CD4-positive, alpha-beta T cell treated with Interleukin-21 for 1 hour (primary cell): ENCODE measurements around the gene AAMP.
"Not testable (repeated sequence)": the region's sequence is repeated elsewhere in the genome, so short reads cannot be mapped to it uniquely, and the experiment has no call there.

ENCODE experiments used
- DNase-seq: peaks from one replicate; pipeline ENCODE4 v3.0.0-alpha.2; 2020

AAMP gene

DNA sequence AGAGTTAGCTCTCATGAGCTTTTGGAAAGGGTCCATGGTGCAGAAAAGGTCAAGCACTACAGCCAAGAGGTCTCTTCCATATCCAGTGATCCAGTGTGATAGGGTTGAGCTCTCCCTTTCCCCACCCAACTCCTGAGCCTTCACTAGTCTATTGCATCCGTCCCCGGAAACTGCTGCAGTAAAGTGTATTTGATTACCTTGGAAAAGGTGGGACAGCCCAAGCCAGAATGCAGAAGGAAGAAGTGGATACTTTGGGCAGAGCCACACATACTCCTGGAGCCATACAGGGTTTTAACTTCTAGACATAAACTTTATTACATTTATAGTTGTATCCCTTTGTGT is 3.9 kb upstream of the AAMP start:
- no peak for DNase-seq

DNA sequence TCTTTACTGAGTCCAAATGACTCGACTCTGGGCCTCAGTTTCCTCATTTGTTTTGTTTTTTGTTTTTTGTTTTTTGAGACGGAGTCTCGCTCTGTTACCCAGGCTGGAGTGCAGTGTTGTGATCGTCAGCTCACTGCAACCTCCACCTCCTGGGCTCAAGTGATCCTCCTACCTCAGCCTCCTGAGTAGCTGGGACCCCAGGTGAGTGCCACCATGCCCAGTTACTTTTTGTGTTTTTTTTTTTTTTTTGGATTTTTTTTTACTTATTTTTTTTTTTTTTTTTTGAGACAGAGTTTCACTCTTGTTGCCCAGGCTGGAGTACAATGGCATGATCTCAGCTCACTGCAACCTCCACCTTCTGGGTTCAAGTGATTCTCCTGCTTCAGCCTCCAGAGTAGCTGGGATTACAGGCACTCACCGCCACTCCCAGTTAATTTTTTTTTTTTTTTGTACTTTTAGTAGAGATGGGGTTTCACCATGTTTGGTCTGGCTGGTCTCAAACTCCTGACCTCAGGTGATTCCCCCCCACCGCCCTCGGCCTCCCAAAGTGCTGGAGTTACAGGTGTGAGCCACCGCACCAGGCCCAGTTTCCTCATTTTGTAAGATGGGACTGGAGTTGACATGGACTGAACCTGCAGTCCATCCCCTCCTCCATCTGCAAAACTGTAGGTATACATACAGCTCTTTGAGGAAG is 3.4 kb upstream of the AAMP start:
- DNase-seq, result not testable (repeated sequence)

DNA sequence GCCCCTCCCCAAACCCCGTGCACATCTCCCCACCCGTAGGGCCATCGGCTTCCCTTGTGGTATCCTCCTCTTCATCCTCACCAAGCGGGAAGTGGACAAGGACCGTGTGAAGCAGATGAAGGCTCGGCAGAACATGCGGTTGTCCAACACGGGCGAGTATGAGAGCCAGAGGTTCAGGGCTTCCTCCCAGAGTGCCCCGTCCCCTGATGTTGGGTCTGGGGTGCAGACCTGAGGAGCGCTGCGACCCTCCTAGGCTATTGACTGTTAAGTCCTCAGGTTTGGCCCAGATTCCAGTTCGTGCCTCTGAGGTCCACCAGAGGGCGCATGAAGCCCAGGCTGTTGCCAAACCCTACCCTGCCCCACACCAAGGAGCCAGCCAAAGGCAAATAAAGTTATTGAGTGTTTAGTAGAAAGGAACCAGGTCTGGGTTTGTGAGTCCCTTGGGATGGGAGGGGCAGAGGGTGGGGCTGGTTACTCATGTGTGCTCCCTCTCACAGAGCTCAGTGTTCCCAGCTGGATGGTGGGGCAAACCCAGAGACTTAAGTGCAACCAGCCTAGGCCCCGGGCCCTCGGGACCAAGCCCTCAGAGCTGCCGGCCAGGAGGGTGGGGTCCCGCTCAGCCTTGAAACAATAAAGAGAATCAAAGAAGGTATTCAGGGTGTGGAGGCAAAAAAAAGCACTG is 2.7 kb upstream of the AAMP start:
- peak; percentile 85 for DNase-seq

DNA sequence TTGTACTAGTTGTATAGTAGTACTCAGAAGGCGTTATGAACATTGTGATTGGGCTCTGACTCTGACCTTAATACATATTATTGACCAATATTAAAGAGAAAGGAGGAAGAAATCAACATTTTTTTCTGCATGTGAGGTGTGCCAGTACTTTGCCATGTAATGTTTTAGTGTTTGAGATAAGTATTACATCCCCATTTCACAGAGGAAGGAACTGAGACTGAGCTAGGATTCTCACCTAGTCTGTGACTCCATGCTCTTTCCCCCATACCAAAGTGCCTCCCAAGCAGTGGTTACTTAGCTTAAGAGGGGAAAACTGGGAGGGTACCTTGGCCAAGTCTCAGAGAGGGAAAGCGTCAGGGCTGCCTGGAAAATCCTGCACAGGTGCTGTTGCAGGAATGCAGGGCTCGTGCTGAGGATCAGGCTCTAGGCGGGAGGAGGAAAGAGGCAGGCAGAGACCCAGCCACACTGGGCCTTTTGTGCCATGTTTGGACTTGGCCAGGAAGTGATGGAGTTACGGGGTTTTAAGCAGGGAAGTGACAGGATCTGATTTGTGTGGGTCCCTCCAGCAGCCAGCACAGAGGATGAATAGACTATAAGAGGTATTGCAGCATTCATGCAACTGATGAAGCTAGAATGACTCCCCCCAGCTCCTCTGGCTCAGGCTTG is 2.1 kb upstream of the AAMP start:
- DNase-seq, result no peak

DNA sequence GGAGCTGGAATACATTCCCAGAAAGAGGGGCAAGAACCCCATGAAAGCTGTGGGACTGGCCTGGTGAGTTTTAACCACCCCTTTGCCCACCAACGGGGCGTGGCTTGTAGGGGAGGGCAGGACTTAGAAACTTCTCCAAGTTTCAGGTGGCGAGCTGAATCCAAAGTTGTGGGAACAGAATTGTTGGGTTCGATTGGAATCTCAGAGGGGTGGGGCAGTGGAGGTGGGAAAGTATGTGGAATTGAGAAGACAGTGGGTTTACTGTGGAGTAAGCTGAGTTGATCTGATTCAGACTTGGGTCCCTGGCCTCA is 1.5 kb upstream of the AAMP start:
- no peak for DNase-seq

DNA sequence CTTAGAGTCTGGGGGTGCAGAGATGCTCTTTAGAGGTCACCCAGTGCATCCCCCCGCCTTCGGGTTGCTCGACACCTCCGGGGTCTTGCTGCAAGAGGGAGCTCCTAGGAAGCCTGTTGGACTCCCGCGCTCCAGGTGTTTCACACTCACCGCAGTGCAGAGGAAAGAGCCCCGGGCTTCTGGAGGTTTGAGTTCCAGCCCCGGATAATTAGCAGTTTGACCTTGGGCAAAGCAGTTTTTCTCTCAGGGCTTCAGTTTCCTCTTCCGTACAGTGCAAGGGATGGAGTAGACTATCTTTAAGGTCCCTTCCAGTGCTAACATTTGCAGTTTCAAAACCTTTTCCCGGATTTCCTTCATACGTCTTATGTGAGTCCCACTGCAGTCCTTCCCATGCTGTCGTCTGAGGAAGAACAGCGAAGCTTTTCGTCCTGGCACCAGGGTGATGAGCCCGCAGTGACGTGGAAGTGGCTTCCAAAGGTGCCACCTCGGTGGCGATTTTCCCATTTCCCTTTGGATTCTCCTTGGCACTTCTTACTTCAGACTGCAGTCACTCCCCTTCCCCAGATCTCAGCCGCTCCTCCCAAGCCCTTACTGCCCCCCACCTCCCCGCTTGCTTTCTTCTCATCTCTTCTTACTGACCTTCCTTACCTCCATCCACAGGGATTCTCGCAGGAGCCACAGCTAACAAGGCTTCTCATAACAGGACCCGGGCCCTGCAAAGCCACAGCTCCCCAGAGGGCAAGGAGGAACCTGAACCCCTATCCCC is 967 bp upstream of the AAMP start:
- DNase-seq, result no peak

DNA sequence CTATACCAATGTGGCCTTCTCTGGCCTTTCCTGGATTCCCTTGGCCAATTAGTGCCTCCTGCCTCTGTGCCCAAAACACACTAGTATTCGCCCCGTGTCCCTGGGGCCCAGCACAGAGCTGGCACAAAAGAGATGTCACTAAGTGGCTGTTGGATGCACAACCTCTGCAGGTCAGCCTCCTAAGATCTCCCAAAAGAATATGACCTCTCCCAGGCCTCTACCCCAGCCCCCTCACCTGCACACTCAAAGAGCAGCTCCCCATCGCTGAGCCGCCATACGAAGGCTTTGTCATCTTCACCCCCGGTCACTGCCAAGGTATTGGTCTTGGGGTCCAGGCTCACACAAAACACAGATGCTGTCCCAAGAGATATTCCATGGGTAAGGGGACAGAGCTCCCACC is 2.7 kb downstream of the AAMP start:
- DNase-seq, result no peak

DNA sequence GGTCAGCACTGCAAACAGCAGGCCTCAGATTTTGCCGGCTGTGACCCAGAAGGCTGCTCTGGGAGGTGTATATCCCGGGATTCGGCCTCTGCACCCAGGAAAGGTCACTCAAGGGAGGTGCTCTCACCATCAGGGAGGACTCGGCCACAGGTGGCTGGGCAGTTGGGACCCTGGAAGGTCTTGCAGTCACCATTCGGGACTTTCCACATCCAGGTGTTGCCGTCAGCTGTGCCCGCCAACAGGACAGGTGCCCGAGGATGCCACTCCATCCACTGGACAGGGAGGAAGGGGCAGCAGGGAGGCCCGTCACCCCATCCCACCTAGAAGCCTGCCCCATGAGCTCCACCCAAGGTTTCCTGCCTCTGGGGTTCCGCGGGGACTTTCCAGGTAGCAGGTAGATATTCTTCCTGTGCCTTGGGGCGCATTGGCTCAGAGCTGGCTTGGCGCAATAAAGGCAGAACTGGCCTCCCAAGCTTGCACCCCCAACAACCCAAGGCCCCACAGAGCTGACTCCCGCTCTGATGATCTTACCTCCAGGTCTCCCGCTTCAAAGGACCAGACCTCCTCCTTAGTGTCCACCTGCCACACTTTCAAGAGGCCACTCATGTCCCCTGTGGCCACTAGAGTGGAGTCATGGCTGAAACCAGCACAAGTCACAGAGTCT is 3.5 kb downstream of the AAMP start:
- no peak for DNase-seq

DNA sequence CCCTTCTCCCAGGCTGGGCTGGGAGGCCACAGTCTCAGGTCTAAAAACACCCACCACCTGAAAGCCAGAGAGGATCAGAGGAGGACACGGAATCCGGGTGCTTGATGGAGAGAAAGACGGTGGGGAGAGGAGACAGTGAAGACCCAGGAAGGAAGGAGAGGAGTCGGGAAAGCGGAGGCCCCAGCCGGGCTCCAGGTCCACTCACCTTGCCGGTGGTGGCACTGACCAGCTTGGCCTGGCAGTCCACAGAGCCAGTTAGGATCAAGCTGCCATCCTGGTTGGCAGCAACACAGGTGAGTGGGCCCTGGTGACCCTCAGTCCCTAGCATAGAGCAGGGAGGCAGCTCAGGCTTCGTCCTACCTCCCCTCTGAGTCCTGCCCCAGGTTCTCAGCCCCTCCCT is 4.3 kb downstream of the AAMP start:
- DNase-seq, result no peak

DNA sequence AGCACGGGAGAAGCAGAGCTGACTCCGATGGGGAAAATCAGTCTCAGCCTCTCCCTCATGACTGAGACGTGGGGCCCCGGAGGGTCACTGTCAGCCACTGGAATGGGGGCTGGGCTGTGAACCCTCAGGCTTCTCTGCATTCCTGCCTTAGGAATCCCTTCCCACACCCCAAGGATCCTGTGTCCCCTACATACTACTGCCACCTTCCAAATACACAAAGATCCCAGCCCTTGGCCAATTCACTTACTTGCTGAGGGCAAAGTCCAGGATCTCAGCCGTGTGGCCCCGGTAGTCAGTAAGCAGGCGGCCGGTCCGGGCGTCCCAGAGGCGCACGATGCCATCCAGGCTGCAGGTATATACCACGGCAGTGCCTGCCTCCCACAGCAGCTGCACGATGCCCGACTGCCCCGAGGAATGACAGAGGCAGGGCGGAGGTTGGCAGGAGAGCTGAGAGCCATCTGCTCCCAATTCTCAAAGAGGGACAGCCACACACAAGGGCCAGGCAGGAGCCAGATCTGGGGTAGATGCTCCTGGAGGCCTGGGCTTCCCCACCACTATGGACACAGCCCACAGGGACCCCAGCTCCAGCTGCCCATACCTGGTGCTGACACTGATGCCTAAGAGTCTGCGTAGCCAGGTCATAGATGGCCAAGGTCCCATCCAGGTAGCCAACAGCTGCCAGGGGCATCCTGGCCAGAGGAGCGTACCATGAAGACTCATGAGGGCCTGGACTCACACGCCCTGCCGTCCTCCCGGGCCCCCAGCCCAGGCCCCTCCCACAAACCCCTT is 5.0 kb downstream of the AAMP start:
- no peak for DNase-seq

DNA sequence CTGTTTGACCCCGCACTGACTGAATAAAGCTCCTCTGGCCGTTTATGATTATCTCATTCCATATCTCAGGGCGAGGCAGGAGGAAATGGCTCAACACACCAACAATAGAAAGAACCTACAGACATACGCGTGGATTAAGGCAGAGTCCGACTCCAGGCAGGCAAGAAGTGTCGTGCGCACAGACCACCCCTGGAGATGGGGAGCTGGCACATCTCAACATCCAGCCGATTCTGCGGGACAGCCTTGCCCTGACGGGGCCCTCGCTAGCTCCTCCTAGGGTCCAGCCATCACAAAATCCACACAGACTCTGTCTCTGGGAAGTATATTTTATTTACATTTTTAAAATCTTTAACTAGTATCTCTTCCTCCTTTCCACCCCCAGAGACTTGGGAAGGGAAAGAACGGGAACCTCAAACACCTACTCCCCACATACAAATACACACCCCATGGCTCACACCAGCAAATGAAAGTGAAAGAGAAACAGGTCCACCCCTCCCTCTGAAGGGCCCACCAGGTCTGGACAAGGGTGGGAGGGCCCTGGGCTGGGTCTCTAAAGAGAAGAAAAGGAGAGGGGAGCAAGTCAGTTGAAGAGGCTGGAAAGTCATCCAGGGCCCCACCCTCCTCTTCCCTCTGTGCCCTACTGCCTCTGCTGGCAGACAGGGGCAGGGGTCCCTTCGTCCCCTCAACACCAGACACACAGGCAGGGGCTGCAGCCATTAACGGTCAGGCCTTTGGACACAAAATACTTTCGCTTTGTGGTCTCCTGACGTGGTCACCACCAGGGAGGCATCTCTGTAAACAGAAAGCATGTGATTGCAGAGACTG is 5.9 kb downstream of the AAMP start:
- DNase-seq, result peak; percentile 18

DNA sequence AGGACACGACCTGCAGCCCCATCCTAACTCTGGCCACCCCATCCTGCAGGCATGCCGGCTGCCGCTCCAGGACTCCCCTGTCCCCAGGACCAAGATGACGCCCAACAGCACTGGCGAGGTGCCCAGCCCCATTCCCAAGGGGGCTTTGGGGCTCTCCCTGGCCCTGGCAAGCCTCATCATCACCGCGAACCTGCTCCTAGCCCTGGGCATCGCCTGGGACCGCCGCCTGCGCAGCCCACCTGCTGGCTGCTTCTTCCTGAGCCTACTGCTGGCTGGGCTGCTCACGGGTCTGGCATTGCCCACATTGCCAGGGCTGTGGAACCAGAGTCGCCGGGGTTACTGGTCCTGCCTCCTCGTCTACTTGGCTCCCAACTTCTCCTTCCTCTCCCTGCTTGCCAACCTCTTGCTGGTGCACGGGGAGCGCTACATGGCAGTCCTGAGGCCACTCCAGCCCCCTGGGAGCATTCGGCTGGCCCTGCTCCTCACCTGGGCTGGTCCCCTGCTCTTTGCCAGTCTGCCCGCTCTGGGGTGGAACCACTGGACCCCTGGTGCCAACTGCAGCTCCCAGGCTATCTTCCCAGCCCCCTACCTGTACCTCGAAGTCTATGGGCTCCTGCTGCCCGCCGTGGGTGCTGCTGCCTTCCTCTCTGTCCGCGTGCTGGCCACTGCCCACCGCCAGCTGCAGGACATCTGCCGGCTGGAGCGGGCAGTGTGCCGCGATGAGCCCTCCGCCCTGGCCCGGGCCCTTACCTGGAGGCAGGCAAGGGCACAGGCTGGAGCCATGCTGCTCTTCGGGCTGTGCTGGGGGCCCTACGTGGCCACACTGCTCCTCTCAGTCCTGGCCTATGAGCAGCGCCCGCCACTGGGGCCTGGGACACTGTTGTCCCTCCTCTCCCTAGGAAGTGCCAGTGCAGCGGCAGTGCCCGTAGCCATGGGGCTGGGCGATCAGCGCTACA is 7.0 kb downstream of the AAMP start:
- DNase-seq, result no peak

DNA sequence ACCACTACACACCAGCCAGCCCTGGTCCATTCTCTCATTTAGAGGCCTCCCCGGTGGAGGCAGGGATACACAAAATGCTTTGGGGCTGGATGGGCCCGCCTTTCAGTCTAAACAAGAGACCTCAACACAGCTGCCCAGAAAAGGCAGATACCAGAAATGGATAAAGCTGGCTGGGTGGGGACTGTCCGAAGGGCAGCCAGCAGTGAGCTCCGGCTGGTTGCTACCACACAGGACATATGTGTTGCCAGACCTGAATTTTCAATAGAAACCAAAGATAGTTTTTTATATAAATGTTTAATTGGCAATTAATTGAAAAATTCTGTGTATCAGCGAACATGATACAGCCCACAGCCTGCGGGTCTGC is 7.7 kb downstream of the AAMP start:
- DNase-seq, result no peak

DNA sequence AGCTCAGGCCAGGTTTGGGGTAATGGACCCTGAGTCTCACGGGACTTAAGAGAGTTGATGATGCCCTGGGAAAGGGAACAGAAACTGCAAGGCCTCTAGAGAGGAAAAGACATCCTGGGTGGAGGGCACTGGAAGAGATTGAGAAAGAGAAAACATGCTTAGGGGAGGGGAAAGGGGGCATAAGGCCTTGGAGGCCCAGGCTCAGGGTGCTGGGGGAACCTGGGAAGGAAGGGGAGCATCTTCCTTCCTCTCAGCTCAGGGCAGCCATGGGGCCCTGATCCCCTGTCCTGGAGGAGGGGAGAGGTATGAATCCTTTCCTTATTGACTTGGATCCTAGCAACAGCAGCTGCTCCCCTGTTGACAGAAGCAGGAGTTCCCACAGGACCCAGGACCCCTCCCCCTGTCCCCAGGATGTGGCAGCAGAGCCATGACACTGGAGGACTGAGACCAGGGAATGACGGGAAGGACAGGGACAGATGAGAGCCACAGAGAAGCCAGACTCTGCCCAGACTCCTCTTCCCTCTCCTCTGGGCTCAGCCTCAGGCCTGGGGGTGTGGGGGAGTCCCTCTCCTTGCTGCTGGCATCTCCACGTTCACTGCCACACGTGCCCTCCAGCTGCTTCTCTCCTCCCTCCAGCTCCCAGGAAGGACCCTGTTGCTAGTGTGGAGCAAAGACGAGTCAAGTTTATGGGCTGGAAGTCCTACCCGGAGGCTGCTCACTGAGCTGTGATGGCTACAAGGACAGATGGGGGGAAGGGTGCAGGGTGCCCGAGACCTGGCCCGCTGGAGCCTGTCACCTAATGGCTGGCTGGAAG is 8.3 kb downstream of the AAMP start:
- no peak for DNase-seq

DNA sequence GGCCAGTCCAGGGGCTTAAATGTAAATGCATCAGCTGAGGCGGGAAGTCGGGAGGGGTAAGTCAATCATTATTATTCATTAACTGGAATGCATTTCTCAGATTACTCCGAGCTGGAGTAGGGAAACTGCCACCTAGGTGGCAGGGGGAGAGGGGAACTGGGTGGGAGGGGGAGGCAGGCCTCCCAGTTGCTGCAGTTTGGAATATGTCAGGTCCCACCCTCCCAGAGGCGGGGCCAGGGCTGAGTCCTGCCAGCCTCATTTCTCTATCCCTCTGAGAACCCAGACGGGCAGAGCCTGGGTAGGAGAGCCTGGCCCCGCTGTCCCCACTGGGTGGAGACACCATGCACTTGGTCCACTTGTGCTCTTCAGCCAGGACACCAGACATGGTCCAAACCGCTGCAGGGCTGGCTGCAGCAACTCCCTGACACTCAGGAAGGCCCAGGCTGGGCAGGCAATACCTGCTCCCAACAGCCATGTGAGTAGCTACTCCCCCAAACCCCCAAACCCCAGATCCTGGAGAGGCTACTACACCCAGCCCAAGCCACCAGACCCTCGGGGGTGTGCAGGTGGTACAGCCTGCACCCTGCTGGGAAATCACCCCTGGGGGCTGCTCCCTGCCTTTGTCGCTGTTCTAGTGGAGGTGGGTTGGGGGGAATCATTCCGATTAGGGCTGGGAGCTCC is 9.1 kb downstream of the AAMP start, which contains the start of gene GPBAR1:
TSS of gene GPBAR1 (plus strand) at position 274 of the 681 bp plus-strand sequence. CDS start 1,710 bp downstream, outside the sequence.
- no peak for DNase-seq

DNA sequence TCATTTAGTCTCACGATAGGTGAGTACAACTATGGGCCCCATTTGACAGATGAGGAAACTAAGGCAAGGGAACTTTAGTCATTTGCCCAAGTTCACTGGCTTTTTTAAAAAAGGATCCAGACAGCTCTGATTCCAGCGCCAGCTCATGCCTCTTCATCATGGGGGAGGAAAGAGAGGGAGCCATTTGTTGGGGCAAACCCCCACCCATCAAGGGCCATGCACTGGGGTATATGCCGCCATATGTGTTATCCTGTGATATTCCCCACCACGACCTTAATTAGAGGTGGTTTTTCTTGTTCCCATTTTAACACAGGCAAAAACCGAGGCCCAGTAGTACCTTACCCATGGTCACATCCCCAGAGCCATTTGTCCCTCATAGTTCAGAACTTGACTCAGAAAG is 9.8 kb downstream of the AAMP start:
- no peak for DNase-seq

DNA sequence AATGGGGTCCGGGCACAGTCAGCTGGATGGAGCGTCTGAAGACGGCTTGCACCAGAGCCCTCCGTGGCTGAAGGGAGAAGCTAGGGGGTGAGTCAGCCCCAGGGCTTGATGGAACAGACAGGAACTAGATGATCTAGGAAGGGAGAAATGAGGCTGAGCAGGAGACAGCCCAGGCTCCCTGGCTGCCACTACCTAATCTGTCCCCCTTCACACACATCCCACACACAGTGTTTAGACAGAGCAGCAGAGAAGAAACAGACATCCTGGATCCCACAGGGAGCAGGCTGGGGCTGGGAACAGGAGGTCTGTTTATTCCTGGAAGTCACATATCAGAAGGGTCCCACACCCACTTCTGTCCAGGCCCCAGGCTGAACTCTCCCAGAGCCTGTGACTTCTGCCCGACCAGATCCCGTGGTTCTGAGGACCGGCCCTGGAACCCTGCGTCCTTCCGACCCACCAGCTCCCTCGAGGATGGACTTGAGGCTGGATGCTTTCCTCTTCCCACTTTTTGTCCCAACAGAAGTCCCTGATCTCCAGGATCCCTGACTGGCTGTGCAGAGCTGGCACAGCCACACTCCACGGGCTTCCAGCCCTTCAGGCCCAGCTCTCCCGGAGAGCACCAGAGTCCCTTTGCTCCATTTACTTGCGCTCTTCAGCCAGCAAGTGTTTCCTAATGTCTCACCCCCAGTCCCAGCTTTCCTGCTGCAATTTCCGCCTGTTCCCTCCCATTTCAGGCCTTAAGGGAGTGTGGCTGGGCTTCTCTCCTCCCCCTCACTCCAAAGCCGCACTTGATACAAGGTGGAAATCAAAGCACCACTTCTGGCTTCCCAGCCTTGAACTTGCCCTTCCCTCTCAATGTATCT is 10.6 kb downstream of the AAMP start:
- no peak for DNase-seq
